Neural cell (in vitro differentiated cells): Measurements from ENCODE around the gene BAX.

Experiments
- EP300 ChIP-seq: fragments of 450-650 bp; conservative IDR thresholded peaks from 2 replicates; pipeline ENCODE4 v1.6.1; 2014; ENCODE audit warnings: antibody characterized with exemption, mild to moderate bottlenecking, moderate library complexity; ENCODE audit not compliant: poor library complexity, severe bottlenecking
- EZH2 ChIP-seq: fragments of 200-600, 300-800 bp; shearing (Covaris generic), sonication (generic); IDR thresholded peaks from 2 replicates; pipeline ENCODE4 v1.6.1; 2014; ENCODE audit warnings: antibody characterized with exemption, low read length, borderline replicate concordance, mild to moderate bottlenecking; ENCODE audit not compliant: insufficient read depth, poor library complexity, severe bottlenecking
- POLR2AphosphoS5 ChIP-seq: IDR thresholded peaks from 2 replicates; pipeline ENCODE4 v1.6.1; 2012
- TF ChIP-seq, protein P1 (sequence below): fragments of 450-650 bp; IDR thresholded peaks from 2 replicates; pipeline ENCODE4 v1.5.1; 2014; ENCODE audit warnings: antibody characterized with exemption, mild to moderate bottlenecking, moderate library complexity; ENCODE audit not compliant: poor library complexity, severe bottlenecking
- TF ChIP-seq, protein P2 (sequence below): IDR thresholded peaks from 2 replicates; pipeline ENCODE4 v1.6.1; 2012; ENCODE audit warnings: borderline replicate concordance

DNA sequence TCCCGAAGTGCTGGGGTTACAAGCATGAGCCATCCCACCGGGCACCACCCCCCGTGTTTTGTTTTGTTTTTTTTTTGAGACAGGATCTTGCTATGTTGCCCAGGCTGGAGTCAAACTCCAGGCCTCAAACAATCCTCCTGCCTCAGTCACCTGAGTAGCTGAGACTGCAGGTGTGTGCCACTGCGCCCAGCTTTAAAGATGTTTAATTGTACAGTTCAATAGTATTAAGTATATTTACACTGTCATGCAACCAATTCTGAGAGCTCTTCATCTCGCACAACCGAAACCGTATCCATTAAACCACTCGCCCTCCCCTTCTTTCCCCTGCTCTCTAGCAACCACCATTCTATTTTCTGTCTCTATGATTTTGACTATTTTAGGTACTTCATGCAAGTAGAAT, 38.9 kb upstream of the BAX start:
- TF ChIP-seq, protein P1, sequence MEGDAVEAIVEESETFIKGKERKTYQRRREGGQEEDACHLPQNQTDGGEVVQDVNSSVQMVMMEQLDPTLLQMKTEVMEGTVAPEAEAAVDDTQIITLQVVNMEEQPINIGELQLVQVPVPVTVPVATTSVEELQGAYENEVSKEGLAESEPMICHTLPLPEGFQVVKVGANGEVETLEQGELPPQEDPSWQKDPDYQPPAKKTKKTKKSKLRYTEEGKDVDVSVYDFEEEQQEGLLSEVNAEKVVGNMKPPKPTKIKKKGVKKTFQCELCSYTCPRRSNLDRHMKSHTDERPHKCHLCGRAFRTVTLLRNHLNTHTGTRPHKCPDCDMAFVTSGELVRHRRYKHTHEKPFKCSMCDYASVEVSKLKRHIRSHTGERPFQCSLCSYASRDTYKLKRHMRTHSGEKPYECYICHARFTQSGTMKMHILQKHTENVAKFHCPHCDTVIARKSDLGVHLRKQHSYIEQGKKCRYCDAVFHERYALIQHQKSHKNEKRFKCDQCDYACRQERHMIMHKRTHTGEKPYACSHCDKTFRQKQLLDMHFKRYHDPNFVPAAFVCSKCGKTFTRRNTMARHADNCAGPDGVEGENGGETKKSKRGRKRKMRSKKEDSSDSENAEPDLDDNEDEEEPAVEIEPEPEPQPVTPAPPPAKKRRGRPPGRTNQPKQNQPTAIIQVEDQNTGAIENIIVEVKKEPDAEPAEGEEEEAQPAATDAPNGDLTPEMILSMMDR = no peak
- no peak for TF ChIP-seq EP300
- TF ChIP-seq, protein P2, sequence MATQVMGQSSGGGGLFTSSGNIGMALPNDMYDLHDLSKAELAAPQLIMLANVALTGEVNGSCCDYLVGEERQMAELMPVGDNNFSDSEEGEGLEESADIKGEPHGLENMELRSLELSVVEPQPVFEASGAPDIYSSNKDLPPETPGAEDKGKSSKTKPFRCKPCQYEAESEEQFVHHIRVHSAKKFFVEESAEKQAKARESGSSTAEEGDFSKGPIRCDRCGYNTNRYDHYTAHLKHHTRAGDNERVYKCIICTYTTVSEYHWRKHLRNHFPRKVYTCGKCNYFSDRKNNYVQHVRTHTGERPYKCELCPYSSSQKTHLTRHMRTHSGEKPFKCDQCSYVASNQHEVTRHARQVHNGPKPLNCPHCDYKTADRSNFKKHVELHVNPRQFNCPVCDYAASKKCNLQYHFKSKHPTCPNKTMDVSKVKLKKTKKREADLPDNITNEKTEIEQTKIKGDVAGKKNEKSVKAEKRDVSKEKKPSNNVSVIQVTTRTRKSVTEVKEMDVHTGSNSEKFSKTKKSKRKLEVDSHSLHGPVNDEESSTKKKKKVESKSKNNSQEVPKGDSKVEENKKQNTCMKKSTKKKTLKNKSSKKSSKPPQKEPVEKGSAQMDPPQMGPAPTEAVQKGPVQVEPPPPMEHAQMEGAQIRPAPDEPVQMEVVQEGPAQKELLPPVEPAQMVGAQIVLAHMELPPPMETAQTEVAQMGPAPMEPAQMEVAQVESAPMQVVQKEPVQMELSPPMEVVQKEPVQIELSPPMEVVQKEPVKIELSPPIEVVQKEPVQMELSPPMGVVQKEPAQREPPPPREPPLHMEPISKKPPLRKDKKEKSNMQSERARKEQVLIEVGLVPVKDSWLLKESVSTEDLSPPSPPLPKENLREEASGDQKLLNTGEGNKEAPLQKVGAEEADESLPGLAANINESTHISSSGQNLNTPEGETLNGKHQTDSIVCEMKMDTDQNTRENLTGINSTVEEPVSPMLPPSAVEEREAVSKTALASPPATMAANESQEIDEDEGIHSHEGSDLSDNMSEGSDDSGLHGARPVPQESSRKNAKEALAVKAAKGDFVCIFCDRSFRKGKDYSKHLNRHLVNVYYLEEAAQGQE = no peak
- TF ChIP-seq POLR2AphosphoS5 = no peak
- TF ChIP-seq EZH2 = no peak
